Measurements from ENCODE around the gene MRPL16.

GRCh38 chr11:59758401-59759037, 52.1 kb downstream of the MRPL16 start:
- TF ChIP-seq CTCF (IDR thresholded peaks at IDR 0.05), result no peak
- TF ChIP-seq POLR2AphosphoS5 (IDR thresholded peaks at IDR 0.05), result no peak
- TF ChIP-seq POLR2A (IDR thresholded peaks at IDR 0.05), result no peak
- TF ChIP-seq EP300 (IDR thresholded peaks at IDR 0.05), result no peak
